Endodermal cell (in vitro differentiated cells): ENCODE results near the gene DHX40. TPM values are rescaled to one million over a fixed set of nuclear protein-coding genes. Genes with fewer than 3 reads are reported as not detected.

Experiments used
- DNase-seq: peaks from one replicate; pipeline ENCODE4 v3.0.0-alpha.2; 2017
- H3K27ac ChIP-seq: 2 replicates; pipeline ENCODE4 v1.5.1; 2013; ENCODE audit warnings: mild to moderate bottlenecking, low read depth, low read length, moderate library complexity
- H3K27me3 ChIP-seq: 2 replicates; pipeline ENCODE4 v1.6.1; 2013; ENCODE audit warnings: mild to moderate bottlenecking, low read length, moderate library complexity; ENCODE audit not compliant: insufficient read depth, control insufficient read depth, poor library complexity, severe bottlenecking
- H3K36me3 ChIP-seq: 2 replicates; pipeline ENCODE4 v1.7.0; 2013; ENCODE audit warnings: mild to moderate bottlenecking, low read length, moderate library complexity; ENCODE audit not compliant: control insufficient read depth, insufficient read depth
- H3K4me1 ChIP-seq: one replicate; pipeline ENCODE4 v1.7.0; 2013; ENCODE audit warnings: low read length; ENCODE audit not compliant: control insufficient read depth, insufficient read depth
- H3K4me3 ChIP-seq: 2 replicates; pipeline ENCODE4 v1.5.1; 2013; ENCODE audit warnings: mild to moderate bottlenecking, low read length, moderate library complexity
- H3K9ac ChIP-seq: 2 replicates; pipeline ENCODE4 v1.6.1; 2013; ENCODE audit warnings: mild to moderate bottlenecking, low read length, moderate library complexity; ENCODE audit not compliant: poor library complexity, severe bottlenecking; ENCODE audit errors: extremely low read depth
- H3K9me3 ChIP-seq: 2 replicates; pipeline ENCODE4 v1.6.1; 2013; ENCODE audit warnings: mild to moderate bottlenecking, low read length, moderate library complexity; ENCODE audit not compliant: control insufficient read depth
- H3K27ac Mint-ChIP-seq: 2 replicates; pipeline ENCODE4 v1.8.0; 2020; ENCODE audit warnings: mixed read lengths
- H3K27me3 Mint-ChIP-seq: 2 replicates; pipeline ENCODE4 v1.8.0; 2021; ENCODE audit warnings: mild to moderate bottlenecking, mixed read lengths; ENCODE audit not compliant: insufficient read depth
- H3K36me3 Mint-ChIP-seq: 2 replicates; pipeline ENCODE4 v1.8.0; 2020; ENCODE audit warnings: low read depth, mixed read lengths
- H3K4me1 Mint-ChIP-seq: 2 replicates; pipeline ENCODE4 v1.8.0; 2020; ENCODE audit warnings: mixed read lengths
- H3K4me3 Mint-ChIP-seq: 2 replicates; pipeline ENCODE4 v1.8.0; 2020; ENCODE audit warnings: mild to moderate bottlenecking, moderate library complexity, mixed read lengths
- H3K9me3 Mint-ChIP-seq: 2 replicates; pipeline ENCODE4 v1.8.0; 2020; ENCODE audit warnings: mild to moderate bottlenecking, mixed read lengths
- CTCF ChIP-seq: fragments of 200-600 bp; sonication (generic); conservative IDR thresholded peaks from 2 replicates; pipeline ENCODE4 v1.5.0; 2021; ENCODE audit warnings: antibody characterized with exemption, mild to moderate bottlenecking
- WGBS, 2 experiments: methylation state at CpG; one replicate each; pipeline versions ENCODE4 v1.1.5 to v1.1.7; 2013; ENCODE audit warnings: missing lambda C conversion rate in 2 of 2, mixed read lengths in 1 of 2; ENCODE audit not compliant: insufficient coverage in 1 of 2, insufficient read length in 1 of 2; 5-methylcytosine and 5-hydroxymethylcytosine counted together
- total RNA-seq, 2 donors: library from RNA; stranded (reverse); fragmentation: NEBNext Ultra II Directional in 1 of 2; extraction: Animal tissue kit (Norgen Biotek cat#: 25700) in 1 of 2; gene quantifications; 2 replicates in 1 of 2; 3 replicates in 1 of 2; pipeline ENCODE4 v1.2.1, GENCODE V29; 2021

Gene DHX40
- total RNA-seq, 2 donors from 2014 or later: 32.7 to 36.2 TPM

- Histone ChIP-seq H3K27me3 (peaks cover 12% of the 10 kb centered on the region), H3K4me1 (no peaks in the 10 kb centered on the region), H3K9me3 (no peaks in the 10 kb centered on the region), H3K4me3 (no peak overlapping the region), H3K9ac (no peak overlapping the region), H3K27ac (no peak overlapping the region), H3K36me3 (no peaks in the 10 kb centered on the region)
- no peak for DNase-seq
- Mint-ChIP-seq H3K9me3 (no peaks in the 10 kb centered on the region), H3K4me3 (no peak overlapping the region), H3K27me3 (peaks cover 16% of the 10 kb centered on the region), H3K27ac (no peak overlapping the region), H3K4me1 (no peaks in the 10 kb centered on the region), H3K36me3 (no peaks in the 10 kb centered on the region)
- TF ChIP-seq CTCF: no peak
Observed at GRCh38 chr17:59538195-59538909, 27.1 kb upstream of the DHX40 start.

- H3K4me3 ChIP-seq: no peak overlapping the region
- 87 to 92% methylated on average over 4 to 7 of the region's 8 CpGs for WGBS, 2 experiments
- no peaks in the 10 kb centered on the region for H3K36me3 ChIP-seq
- H3K9me3 Mint-ChIP-seq: no peaks in the 10 kb centered on the region
- H3K4me1 Mint-ChIP-seq: no peaks in the 10 kb centered on the region
- H3K27me3 ChIP-seq: peaks cover 8% of the 10 kb centered on the region
- DNase-seq: no peak
- H3K9me3 ChIP-seq: no peaks in the 10 kb centered on the region
- no peak overlapping the region for H3K4me3 Mint-ChIP-seq
- no peak overlapping the region for H3K27ac ChIP-seq
- H3K27me3 Mint-ChIP-seq: peaks cover 13% of the 10 kb centered on the region
- no peaks in the 10 kb centered on the region for H3K36me3 Mint-ChIP-seq
- H3K27ac Mint-ChIP-seq: no peak overlapping the region
- H3K9ac ChIP-seq: no peak overlapping the region
- no peaks in the 10 kb centered on the region for H3K4me1 ChIP-seq
- no peak for TF ChIP-seq CTCF
Observed at GRCh38 chr17:59542960-59543635, 22.3 kb upstream of the DHX40 start.

GRCh38 chr17:59545942-59546341 lies 19.5 kb upstream of the DHX40 start:
- WGBS, 2 experiments: 83 to 93% methylated on average over 1 of the region's 1 CpG

More at GRCh38 chr17:59545942-59546341, 19.5 kb upstream of the DHX40 start:
- H3K27ac Mint-ChIP-seq: no peak overlapping the region
- Histone ChIP-seq H3K9ac (no peak overlapping the region), H3K4me3 (no peak overlapping the region), H3K4me1 (no peaks in the 10 kb centered on the region), H3K36me3 (no peaks in the 10 kb centered on the region), H3K9me3 (no peaks in the 10 kb centered on the region), H3K27me3 (no peaks in the 10 kb centered on the region), H3K27ac (no peak overlapping the region)
- H3K36me3 Mint-ChIP-seq: no peaks in the 10 kb centered on the region
- no peak for DNase-seq
- no peak overlapping the region for H3K4me3 Mint-ChIP-seq
- no peaks in the 10 kb centered on the region for H3K4me1 Mint-ChIP-seq
- no peak for TF ChIP-seq CTCF
- H3K9me3 Mint-ChIP-seq: no peaks in the 10 kb centered on the region
- H3K27me3 Mint-ChIP-seq: peaks cover 5% of the 10 kb centered on the region
